ENCODE measurements around the gene C4A. TPM values are rescaled to one million over a fixed set of nuclear protein-coding genes. Genes with fewer than 3 reads are reported as not detected.
A peak's percentile ranks its signal among the peaks of the same experiment; 100 is the strongest.
"Not testable (repeated sequence)": the region's sequence is repeated elsewhere in the genome, so short reads cannot be mapped to it uniquely, and the experiment has no call there.

Gene C4A
- total and polyA plus RNA-seq, 3 experiments from 2014 or later, result 0.40 to 3.4 (median 3.3) TPM

DNA sequence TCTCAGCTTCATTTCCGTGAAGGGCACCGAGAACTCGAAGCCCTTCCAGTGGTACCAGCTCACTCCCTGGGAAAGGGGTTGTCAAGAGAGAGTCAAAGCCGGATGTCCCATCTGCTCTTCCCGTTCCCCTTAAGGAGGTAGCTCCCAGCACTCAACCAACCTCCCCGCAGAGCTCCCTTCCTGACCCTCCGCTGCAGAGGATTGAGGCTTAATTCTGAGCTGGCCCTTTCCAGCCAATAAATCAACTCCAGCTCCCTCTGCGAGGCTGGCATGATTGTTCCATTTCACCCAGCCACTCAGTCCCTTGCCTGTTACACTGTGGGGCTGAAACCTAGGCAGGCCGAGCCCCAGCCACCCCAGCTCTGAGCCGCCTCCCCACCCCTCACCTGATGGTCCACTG is 59.5 kb downstream of the C4A start:
- POLR2A ChIA-PET, result interaction anchor here (0.6 kb wide), 1 partner anchor 1163 kb away, joined by 4 read pairs; the partner anchor contains the start of gene HSD17B8
- H3K27ac Mint-ChIP-seq; H3K36me3 Mint-ChIP-seq; H3K4me1 Mint-ChIP-seq; H3K9me3 Mint-ChIP-seq; H3K27me3 Mint-ChIP-seq; H3K4me3 ChIP-seq (ENCODE audit: low read length); H3K4me3 Mint-ChIP-seq; CTCF ChIA-PET; H3K9me3 ChIP-seq (ENCODE audit: low read length); H3K36me3 ChIP-seq (ENCODE audit: insufficient read depth, low read length); H3K4me1 ChIP-seq (ENCODE audit: insufficient read depth, low read length); H3K27me3 ChIP-seq (ENCODE audit: insufficient read depth, low read length, poor library complexity, severe bottlenecking); H3K27ac ChIP-seq (ENCODE audit: low read depth, low read length); DNase-seq: not testable (repeated sequence)

DNA sequence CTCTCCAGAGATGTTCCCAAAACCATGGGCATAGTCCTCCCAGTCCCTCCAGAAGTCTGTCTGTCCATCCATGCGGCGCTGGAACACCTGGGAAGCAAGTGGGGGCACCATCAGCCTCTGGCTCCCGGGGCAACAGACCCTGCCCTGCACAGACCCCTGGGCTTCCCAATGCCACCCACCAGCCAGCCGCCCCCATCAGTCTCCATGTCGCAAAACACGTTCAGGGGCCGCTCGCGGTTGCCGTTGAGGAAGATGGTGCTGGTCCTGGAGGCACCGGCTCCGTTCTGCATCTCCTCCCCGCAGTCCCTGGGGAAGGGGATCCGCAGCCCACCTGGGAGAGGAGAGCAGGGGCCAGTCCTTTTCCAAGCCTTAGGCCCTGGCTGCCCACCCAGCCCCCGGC is 60.4 kb downstream of the C4A start:
- DNase-seq; H3K4me3 ChIP-seq (ENCODE audit: low read length); H3K27me3 Mint-ChIP-seq; POLR2A ChIA-PET; H3K4me1 ChIP-seq (ENCODE audit: insufficient read depth, low read length); H3K4me1 Mint-ChIP-seq; H3K27ac ChIP-seq (ENCODE audit: low read depth, low read length); H3K9me3 Mint-ChIP-seq; H3K27ac Mint-ChIP-seq; H3K4me3 Mint-ChIP-seq; H3K36me3 ChIP-seq (ENCODE audit: insufficient read depth, low read length); CTCF ChIA-PET; H3K9me3 ChIP-seq (ENCODE audit: low read length); H3K27me3 ChIP-seq (ENCODE audit: insufficient read depth, low read length, poor library complexity, severe bottlenecking); H3K36me3 Mint-ChIP-seq: not testable (repeated sequence)

DNA sequence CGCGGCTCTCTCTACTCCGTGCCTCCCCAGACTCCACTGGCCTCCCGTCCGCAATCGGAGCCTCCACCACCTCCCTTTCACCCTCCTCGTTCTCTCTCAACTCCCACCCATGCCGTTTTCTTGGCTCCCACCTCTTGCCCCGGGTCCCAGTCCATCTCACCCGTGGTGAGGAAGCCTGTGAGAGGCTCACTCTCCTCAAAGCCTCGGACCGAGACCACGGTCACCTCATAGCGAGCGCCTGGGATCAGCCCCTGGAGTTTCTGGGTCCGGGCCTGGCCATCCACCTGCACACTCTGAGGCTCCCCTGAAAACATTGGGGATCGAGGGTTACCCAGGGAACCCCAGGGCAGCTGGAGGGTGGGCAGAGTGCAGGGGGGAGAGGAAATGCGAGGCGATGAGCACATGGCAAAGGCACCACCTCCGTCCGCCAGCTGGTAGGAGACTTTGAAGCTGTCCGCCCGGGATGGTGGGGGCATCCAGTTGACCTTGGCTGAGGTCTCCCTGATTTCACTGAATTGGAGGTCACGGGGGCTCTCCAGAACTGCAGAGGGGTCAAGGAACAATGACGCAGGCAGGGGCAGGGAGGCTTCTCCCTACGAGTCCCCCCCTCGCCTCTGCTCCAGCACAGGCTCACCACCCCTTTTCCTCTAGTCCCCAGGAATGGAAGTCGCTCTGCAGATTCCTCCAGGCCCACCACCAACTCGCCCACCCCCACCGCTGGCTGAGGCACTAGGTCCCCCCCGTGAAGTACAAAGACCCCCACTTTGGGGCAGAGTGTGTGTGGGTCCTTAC is 61.9 kb downstream of the C4A start:
- DNase-seq; H3K27me3 Mint-ChIP-seq; H3K27ac ChIP-seq (ENCODE audit: low read depth, low read length); POLR2A ChIA-PET; H3K4me1 ChIP-seq (ENCODE audit: insufficient read depth, low read length); H3K4me1 Mint-ChIP-seq; H3K4me3 Mint-ChIP-seq; H3K36me3 Mint-ChIP-seq; H3K27ac Mint-ChIP-seq; H3K27me3 ChIP-seq (ENCODE audit: insufficient read depth, low read length, poor library complexity, severe bottlenecking); H3K9me3 ChIP-seq (ENCODE audit: low read length); H3K9me3 Mint-ChIP-seq; CTCF ChIA-PET; H3K36me3 ChIP-seq (ENCODE audit: insufficient read depth, low read length); H3K4me3 ChIP-seq (ENCODE audit: low read length): not testable (repeated sequence)

DNA sequence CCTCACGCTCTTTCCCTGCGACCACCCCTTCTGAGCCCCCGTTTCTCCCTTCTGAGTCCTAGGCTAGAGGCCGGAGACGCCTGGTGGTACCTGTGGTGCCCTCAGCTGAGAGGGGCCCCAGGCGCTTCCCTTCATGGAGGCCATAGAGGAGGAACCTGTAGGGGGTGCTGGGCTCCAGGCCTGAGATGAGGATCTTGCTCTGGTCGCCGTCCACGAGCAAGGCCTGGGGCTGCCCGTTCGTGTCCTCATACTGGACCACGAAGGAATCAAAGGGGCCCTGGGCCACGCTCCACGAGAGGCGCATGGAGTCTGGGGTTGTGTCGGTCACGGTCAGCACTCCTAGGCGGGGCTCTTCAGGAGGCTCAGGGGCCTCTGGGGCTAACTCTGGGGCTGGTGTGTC is 63.1 kb downstream of the C4A start:
- H3K4me3 ChIP-seq (ENCODE audit: low read length); H3K27ac ChIP-seq (ENCODE audit: low read depth, low read length); H3K9me3 ChIP-seq (ENCODE audit: low read length); H3K27me3 ChIP-seq (ENCODE audit: insufficient read depth, low read length, poor library complexity, severe bottlenecking); H3K4me1 ChIP-seq (ENCODE audit: insufficient read depth, low read length); H3K4me3 Mint-ChIP-seq; CTCF ChIA-PET; H3K36me3 ChIP-seq (ENCODE audit: insufficient read depth, low read length); H3K36me3 Mint-ChIP-seq; POLR2A ChIA-PET; H3K27me3 Mint-ChIP-seq; H3K27ac Mint-ChIP-seq; DNase-seq; H3K4me1 Mint-ChIP-seq; H3K9me3 Mint-ChIP-seq: not testable (repeated sequence)

DNA sequence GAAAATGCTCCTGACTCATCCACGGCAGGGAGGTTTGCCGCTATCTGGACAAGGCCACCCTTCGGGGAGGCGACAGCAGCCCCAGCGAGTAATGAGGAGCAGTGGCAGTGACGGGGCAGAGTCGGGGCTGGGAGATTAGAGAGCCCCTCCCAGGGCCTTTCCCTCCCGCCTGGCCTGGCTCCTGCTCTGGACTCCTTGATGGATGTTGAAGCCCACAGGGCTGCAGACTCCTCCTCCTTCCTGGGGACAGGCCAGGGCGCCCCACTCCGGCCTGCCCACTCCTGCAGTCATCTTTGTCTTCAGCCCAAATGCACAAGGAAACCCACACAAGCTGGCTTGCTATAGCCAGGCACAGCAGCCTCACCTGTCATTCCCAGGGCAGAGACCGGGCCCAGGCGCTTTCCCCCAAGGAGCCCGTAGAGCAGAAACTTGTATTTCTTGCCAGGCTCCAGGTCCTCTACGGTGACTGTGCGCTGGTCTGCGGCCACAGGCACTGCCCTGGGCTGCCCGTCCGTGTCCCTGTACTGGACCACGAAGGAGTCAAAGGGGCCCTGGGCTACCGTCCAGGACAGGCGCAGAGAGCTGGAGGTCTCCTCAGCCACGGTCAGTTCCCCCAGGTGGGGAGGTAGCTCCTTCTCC is 64.1 kb downstream of the C4A start:
- no peaks in the 10 kb centered on the region for H3K27me3 ChIP-seq (ENCODE audit: insufficient read depth, low read length, poor library complexity, severe bottlenecking)
- CTCF ChIA-PET, result interaction anchor here (1.5 kb wide), 1 partner anchor 27 kb away, joined by 4 read pairs; no protein-coding TSS in a partner anchor
- H3K9me3 ChIP-seq (ENCODE audit: low read length), result no peaks in the 10 kb centered on the region
- DNase-seq, result no peak
- H3K4me1 Mint-ChIP-seq, result peaks cover 2 to 6% (median 4%) of the 10 kb centered on the region in 3 donors
- H3K36me3 Mint-ChIP-seq, result no peaks in the 10 kb centered on the region
- H3K36me3 ChIP-seq (ENCODE audit: insufficient read depth, low read length), result no peaks in the 10 kb centered on the region
- POLR2A ChIA-PET, result no interaction called here
- H3K9me3 Mint-ChIP-seq, result no peaks in the 10 kb centered on the region
- H3K4me3 Mint-ChIP-seq, result no peak overlapping the region
- H3K27ac Mint-ChIP-seq, result no peak overlapping the region
- H3K4me3 ChIP-seq (ENCODE audit: low read length), result no peak overlapping the region
- peak overlapping the region; percentile 79 for H3K27ac ChIP-seq (ENCODE audit: low read depth, low read length)
- peaks cover 0 to 3% of the 10 kb centered on the region in 2 donors for H3K27me3 Mint-ChIP-seq
- no peaks in the 10 kb centered on the region for H3K4me1 ChIP-seq (ENCODE audit: insufficient read depth, low read length)

DNA sequence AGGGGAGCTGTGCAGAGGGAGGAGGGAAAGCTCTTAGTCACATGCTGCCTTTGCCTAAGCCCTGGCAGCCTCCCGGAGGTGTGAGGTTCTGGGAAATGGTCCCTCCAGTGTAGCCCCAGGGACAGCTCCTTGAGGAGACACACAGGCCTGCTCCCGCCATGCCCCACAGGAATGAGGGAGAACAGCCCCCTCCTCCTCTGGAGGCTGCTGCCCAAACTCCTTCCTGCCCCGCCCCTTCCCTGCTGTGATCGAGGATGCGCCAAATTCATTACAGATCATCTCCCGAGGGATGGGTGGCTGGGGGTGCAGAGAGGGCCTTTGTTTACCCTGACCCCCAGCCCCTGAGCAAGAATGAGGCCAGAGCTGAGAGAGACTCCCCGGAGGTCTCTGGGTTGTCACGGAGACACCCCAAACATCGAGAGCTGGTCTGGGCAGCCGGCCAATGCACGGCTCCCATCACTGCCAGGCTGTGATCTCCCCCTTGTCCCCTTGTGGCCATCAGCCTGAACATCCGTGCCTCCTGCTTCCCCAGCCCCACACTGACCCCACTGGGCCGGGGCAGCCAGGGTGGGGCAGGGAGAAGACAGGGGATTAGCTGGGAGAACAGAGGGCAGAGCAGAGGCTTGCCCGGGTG is 64.7 kb downstream of the C4A start:
- H3K4me1 ChIP-seq (ENCODE audit: insufficient read depth, low read length), result no peaks in the 10 kb centered on the region
- peak overlapping the region; percentile 79 for H3K27ac ChIP-seq (ENCODE audit: low read depth, low read length)
- H3K27me3 Mint-ChIP-seq, result peaks cover under 1 to 4% of the 10 kb centered on the region in 2 donors
- ChIA-PET CTCF (interaction anchor here (1.5 kb wide), 1 partner anchor 27 kb away, joined by 4 read pairs; no protein-coding TSS in a partner anchor), POLR2A (no interaction called here)
- H3K9me3 Mint-ChIP-seq, result no peaks in the 10 kb centered on the region
- no peaks in the 10 kb centered on the region for H3K27me3 ChIP-seq (ENCODE audit: insufficient read depth, low read length, poor library complexity, severe bottlenecking)
- H3K36me3 Mint-ChIP-seq, result no peaks in the 10 kb centered on the region
- peaks cover 2 to 6% (median 4%) of the 10 kb centered on the region in 3 donors for H3K4me1 Mint-ChIP-seq
- no peak overlapping the region for H3K4me3 Mint-ChIP-seq
- H3K9me3 ChIP-seq (ENCODE audit: low read length), result no peaks in the 10 kb centered on the region
- no peak for DNase-seq
- no peak overlapping the region for H3K4me3 ChIP-seq (ENCODE audit: low read length)
- no peaks in the 10 kb centered on the region for H3K36me3 ChIP-seq (ENCODE audit: insufficient read depth, low read length)
- no peak overlapping the region for H3K27ac Mint-ChIP-seq

DNA sequence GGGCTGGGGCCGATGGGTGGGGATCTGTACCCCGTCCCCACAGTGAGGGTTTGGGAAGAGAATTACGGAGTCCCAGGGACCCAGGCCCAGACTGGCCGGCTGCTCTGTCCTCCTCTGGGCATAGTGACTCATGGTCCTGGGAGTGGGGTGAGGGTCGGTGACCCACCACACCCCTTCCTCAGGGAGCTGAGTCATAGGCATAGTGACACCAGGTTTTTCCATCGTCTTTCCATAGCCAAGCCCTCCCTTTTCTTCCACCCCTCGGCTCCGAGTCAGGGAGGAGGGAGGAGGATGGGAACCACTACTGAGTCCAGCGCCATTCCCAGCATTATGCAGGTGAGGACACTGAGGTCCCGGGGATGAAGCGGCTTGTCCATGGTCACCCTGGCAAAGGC is 65.2 kb downstream of the C4A start:
- POLR2A ChIA-PET, result no interaction called here
- H3K27ac ChIP-seq (ENCODE audit: low read depth, low read length), result peak overlapping the region; percentile 79
- no peaks in the 10 kb centered on the region for H3K36me3 ChIP-seq (ENCODE audit: insufficient read depth, low read length)

DNA sequence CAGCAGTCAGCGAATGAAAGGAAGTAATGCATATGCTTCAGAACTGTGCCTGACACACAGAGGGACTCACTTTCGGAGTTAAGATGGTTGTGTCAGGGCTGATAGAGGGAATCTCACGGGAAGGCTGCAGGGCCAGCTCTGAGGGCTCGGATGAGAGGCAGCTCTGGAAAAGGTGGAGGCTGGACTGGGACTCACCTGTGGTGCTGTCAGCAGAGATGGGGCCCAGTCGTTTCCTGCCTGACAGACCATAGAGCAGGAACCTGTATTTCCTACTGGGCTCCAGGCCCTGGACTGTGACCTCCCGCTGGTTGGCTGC is 65.6 kb downstream of the C4A start:
- CTCF ChIA-PET, result interaction anchor here (0.6 to 1.5 kb wide), 5 partner anchors 26 to 366 kb away, joined by 3 to 4 read pairs (median 3); partner anchors contain the start of genes LY6G5C, NELFE and SKIC2
- Histone ChIP-seq H3K4me1 (ENCODE audit: insufficient read depth, low read length) (no peaks in the 10 kb centered on the region), H3K36me3 (ENCODE audit: insufficient read depth, low read length) (no peaks in the 10 kb centered on the region), H3K4me3 (ENCODE audit: low read length) (no peak overlapping the region), H3K27ac (ENCODE audit: low read depth, low read length) (peak overlapping the region; percentile 79), H3K27me3 (ENCODE audit: insufficient read depth, low read length, poor library complexity, severe bottlenecking) (no peaks in the 10 kb centered on the region), H3K9me3 (ENCODE audit: low read length) (no peaks in the 10 kb centered on the region)
- Mint-ChIP-seq H3K27ac (peak overlapping the region in 1 of 8 donors; percentile 24), H3K4me3 (no peak overlapping the region), H3K36me3 (no peaks in the 10 kb centered on the region), H3K4me1 (peaks cover 2 to 6% (median 4%) of the 10 kb centered on the region in 3 donors), H3K27me3 (peaks cover 4% of the 10 kb centered on the region in 2 donors), H3K9me3 (no peaks in the 10 kb centered on the region)
- no peak for DNase-seq
- POLR2A ChIA-PET, result no interaction called here

More for the DNA sequence above, 65.2 kb downstream of the C4A start:
- Histone ChIP-seq H3K9me3 (ENCODE audit: low read length) (no peaks in the 10 kb centered on the region), H3K27me3 (ENCODE audit: insufficient read depth, low read length, poor library complexity, severe bottlenecking) (no peaks in the 10 kb centered on the region), H3K4me1 (ENCODE audit: insufficient read depth, low read length) (no peaks in the 10 kb centered on the region), H3K4me3 (ENCODE audit: low read length) (no peak overlapping the region)
- CTCF ChIA-PET, result interaction anchor here (0.6 to 1.5 kb wide), 3 partner anchors 26 to 366 kb away, joined by 3 to 4 read pairs (median 4); partner anchors contain the start of genes LY6G5C, NELFE and SKIC2
- peaks cover 4% of the 10 kb centered on the region in 2 donors for H3K27me3 Mint-ChIP-seq
- DNase-seq, result no peak
- H3K27ac Mint-ChIP-seq, result peak overlapping the region in 1 of 8 donors; percentile 24
- no peaks in the 10 kb centered on the region for H3K9me3 Mint-ChIP-seq
- no peaks in the 10 kb centered on the region for H3K36me3 Mint-ChIP-seq
- H3K4me3 Mint-ChIP-seq, result no peak overlapping the region
- peaks cover 2 to 6% (median 4%) of the 10 kb centered on the region in 3 donors for H3K4me1 Mint-ChIP-seq
